ENCODE results near the gene PHACTR3.

PHACTR3 gene

GRCh38 chr20:59688999-59689398 is 84.7 kb downstream of the PHACTR3 start:
- Histone ChIP-seq H3F3A (ENCODE audit: control insufficient read depth, insufficient read depth) (no peaks in the 10 kb centered on the region), H3K4me1 (ENCODE audit: control insufficient read depth, low read length) (no peaks in the 10 kb centered on the region), H3K4me2 (ENCODE audit: low read length) (no peak overlapping the region), H4K20me1 (ENCODE audit: control insufficient read depth, insufficient read depth, low read depth, low read length) (no peaks in the 10 kb centered on the region), H3K27ac (ENCODE audit: low read depth, low read length) (no peak overlapping the region), H3K9me3 (ENCODE audit: control insufficient read depth, insufficient read depth, low read length) (peaks cover 5% of the 10 kb centered on the region; the same call in 1 of the 2 replicates), H3K9me2 (replicated peaks; ENCODE audit: control insufficient read depth, low read length) (no peaks in the 10 kb centered on the region), H3K36me3 (ENCODE audit: control insufficient read depth, low read length) (no peaks in the 10 kb centered on the region), H3K79me2 (ENCODE audit: control insufficient read depth, low read length) (no peaks in the 10 kb centered on the region), H3K4me3 (ENCODE audit: low read length) (no peak overlapping the region), H3K27me3 (ENCODE audit: control insufficient read depth, low read length) (0 out of 2 replicates have a peak, but pooled peaks cover 2% of the 10 kb centered on the region)
- TF ChIP-seq EZH2phosphoT487 (IDR thresholded peaks at IDR 0.05; ENCODE audit: borderline replicate concordance, low read length), result no peak
- TF ChIP-seq CTCF (IDR thresholded peaks at IDR 0.05; ENCODE audit: low read depth, low read length, poor library complexity, severe bottlenecking), result no peak

- no peak overlapping the region for H3K4me3 ChIP-seq (ENCODE audit: low read length)
- 0 out of 2 replicates have a peak, but pooled peaks cover 2% of the 10 kb centered on the region for H3K27me3 ChIP-seq (ENCODE audit: control insufficient read depth, low read length)
- H3F3A ChIP-seq (ENCODE audit: control insufficient read depth, insufficient read depth), result no peaks in the 10 kb centered on the region
- no peak for TF ChIP-seq EZH2phosphoT487 (IDR thresholded peaks at IDR 0.05; ENCODE audit: borderline replicate concordance, low read length)
- TF ChIP-seq CTCF (IDR thresholded peaks at IDR 0.05; ENCODE audit: low read depth, low read length, poor library complexity, severe bottlenecking), result no peak
- H3K27ac ChIP-seq (ENCODE audit: low read depth, low read length), result no peak overlapping the region
- no peaks in the 10 kb centered on the region for H4K20me1 ChIP-seq (ENCODE audit: control insufficient read depth, insufficient read depth, low read depth, low read length)
- peaks cover 5% of the 10 kb centered on the region; the same call in 1 of the 2 replicates for H3K9me3 ChIP-seq (ENCODE audit: control insufficient read depth, insufficient read depth, low read length)
- H3K9me2 ChIP-seq (replicated peaks; ENCODE audit: control insufficient read depth, low read length), result no peaks in the 10 kb centered on the region
- no peak overlapping the region for H3K4me2 ChIP-seq (ENCODE audit: low read length)
- H3K36me3 ChIP-seq (ENCODE audit: control insufficient read depth, low read length), result no peaks in the 10 kb centered on the region
- H3K79me2 ChIP-seq (ENCODE audit: control insufficient read depth, low read length), result no peaks in the 10 kb centered on the region
- H3K4me1 ChIP-seq (ENCODE audit: control insufficient read depth, low read length), result no peaks in the 10 kb centered on the region
These were observed 85.8 kb downstream of the PHACTR3 start for GRCh38 chr20:59690101-59690500.

GRCh38 chr20:59690976-59691375 is 86.6 kb downstream of the PHACTR3 start:
- Histone ChIP-seq H3K9me2 (replicated peaks; ENCODE audit: control insufficient read depth, low read length) (no peaks in the 10 kb centered on the region), H4K20me1 (ENCODE audit: control insufficient read depth, insufficient read depth, low read depth, low read length) (no peaks in the 10 kb centered on the region), H3K4me3 (ENCODE audit: low read length) (no peak overlapping the region), H3F3A (ENCODE audit: control insufficient read depth, insufficient read depth) (no peaks in the 10 kb centered on the region), H3K79me2 (ENCODE audit: control insufficient read depth, low read length) (no peaks in the 10 kb centered on the region), H3K27me3 (ENCODE audit: control insufficient read depth, low read length) (0 out of 2 replicates have a peak, but pooled peaks cover 2% of the 10 kb centered on the region), H3K36me3 (ENCODE audit: control insufficient read depth, low read length) (no peaks in the 10 kb centered on the region), H3K4me1 (ENCODE audit: control insufficient read depth, low read length) (no peaks in the 10 kb centered on the region), H3K4me2 (ENCODE audit: low read length) (no peak overlapping the region), H3K27ac (ENCODE audit: low read depth, low read length) (no peak overlapping the region), H3K9me3 (ENCODE audit: control insufficient read depth, insufficient read depth, low read length) (peaks cover 5% of the 10 kb centered on the region; the same call in 1 of the 2 replicates)
- TF ChIP-seq CTCF (IDR thresholded peaks at IDR 0.05; ENCODE audit: low read depth, low read length, poor library complexity, severe bottlenecking) (no peak), EZH2phosphoT487 (IDR thresholded peaks at IDR 0.05; ENCODE audit: borderline replicate concordance, low read length) (no peak)
